Measurements from ENCODE around the gene SLCO2A1.

SLCO2A1 gene

DNA sequence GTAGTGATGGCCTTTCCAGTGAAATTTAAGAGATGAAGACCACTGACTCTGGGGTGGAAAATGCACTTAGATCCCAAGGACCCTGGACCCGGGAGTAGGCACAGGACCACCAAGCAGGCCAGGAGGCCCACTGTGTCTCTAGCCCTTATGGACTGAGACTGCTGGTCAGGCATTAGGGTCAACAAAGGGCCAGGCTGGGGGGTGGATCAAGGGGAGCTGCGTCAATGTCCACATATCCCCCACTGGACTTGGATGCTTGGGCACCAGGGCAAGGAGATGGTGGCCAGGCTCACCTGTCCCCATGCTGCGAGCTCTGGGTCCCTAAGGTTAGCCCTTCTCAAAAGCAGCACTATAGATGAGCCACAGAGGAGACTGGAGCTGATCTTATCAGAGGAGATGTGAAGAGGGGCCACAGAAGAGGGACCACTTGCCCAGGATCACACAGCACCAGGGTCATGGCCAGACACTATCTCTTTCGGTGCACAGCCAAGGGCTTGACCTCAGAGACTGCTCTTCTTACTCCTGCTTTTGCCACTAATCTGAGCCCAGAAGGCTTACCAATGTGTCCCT lies 148.8 kb downstream of the SLCO2A1 start:
- DNase-seq: peak; percentile 36

DNA sequence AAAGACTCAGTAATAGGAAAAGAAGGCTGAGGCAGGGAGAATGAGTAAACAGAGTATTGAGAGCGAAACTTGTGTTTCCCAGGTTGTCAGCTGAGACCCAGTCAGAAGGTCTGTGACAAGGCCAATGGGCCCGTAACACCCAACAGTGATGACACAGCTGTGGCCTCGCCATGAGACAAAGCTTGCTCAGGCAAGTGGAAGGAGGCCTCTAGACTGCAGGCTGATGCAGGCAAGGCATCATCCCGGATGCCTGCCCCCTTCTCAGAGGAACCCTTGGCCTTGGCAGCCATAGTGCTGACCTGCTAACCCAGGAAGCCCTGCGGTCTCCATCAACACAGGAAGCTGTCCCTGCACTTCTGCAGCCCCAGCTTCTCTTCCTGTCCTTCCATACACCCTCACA lies 149.4 kb downstream of the SLCO2A1 start:
- peak; percentile 55 for DNase-seq

GRCh38 chr3:133878518-133878917 lies 151.2 kb downstream of the SLCO2A1 start:
- no peak for DNase-seq
